GM19372 (cell line): Measurements from ENCODE around the gene TACC2.
"Not testable (repeated sequence)": the region's sequence is repeated elsewhere in the genome, so short reads cannot be mapped to it uniquely, and the experiment has no call there.

Source experiments
- ATAC-seq: cut with Tn5 transposase; IDR thresholded peaks from one replicate; pipeline ENCODE4 v1.9.1; 2021; ENCODE audit warnings: mild to moderate bottlenecking, low read depth, moderate library complexity; ENCODE audit not compliant: unreplicated experiment

The TACC2 gene

DNA sequence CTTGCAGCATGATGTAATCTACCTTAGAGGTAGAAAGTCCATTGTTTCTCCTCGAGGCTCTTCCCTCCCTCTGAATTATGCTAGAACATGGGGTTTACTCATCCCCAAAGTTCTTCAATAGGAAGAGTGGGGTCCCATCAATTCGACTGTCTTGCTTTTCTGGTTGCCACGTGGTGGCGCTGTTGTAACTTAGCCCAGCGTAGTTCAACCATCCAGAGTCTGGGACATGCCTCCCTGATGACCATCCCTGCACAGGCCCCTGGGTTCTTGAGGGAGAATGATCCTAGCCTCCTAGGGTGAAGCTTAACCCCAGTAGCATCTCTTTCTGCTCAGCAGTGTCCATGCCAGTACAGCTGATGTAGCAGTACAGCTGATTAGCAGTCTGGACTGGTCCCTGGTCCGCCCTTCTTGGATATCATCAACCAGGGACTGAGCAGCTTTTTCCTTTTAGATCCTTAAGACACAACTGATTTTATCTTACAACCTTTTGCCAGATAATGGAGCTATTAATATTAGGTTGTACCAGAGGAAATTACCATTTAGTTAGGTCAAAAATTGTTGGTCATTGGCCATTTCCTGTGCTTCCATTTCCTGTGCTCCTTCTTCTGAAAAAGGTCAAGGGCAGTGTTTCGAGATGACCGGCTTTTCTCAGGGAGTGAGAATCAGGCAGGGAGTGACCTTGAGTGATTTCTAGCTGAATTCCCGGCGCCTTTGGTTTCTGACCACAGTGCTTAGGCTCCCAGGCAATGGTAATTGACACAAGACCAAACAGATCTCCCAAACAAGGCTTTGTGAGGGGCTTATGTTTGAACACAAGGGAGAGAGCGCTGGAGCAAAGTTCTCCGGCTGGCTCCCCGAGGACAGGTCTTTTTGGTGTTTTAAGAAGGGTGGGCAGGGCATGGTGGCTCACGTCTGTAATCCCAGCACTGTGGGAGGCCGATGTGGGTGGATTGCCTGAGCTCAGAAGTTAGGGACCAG lies 65.4 kb downstream of the TACC2 start:
- ATAC-seq = no peak

DNA sequence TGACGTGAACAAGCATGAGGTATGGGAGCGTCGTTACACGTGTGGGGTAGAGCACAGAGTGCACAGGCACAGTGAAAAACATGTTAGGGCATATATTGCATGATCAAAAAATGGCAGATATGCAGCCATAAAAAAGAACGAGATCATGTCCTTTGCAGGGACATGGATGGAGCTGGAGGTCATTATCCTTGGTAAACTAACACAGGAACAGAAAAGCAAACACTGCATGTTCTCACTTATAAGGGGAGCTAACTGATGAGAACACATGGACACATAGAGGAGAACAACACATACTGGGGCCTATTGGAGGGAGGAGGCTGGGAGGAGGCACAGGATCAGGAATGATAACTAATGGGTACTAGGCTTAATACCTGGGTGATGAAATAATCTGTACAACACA lies 66.3 kb downstream of the TACC2 start:
- no peak for ATAC-seq

DNA sequence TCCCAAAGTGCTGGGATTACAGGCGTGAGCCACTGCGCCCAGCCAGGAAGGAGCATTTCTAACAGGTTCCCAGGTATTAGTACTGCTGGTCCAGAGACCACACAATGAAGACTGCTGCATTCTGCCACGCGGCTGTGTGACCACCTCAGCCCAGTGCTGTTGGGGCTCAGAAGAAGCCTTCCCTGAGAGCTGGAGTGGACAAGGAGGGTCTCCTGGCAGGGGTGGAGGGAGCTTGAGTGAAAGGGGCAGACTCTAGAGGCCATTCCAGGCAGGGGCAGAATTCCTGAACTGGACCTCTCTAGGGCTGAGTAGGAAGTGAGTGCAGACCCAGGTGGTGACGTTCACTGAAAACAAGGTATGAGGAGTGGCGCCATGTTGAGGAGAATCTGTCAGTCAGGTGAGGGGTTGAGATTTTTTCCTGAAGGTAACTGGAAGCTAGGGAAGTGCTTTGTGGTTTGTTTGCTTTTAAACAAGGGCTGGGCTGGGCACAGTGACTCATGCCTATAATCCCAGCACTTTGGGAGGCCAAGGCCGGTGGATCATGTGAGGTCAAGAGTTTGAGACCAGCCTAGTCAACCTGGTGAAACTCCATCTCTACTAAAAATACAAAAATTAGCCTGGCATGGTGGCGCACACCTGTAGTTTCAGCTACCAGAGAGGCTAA lies 67.6 kb downstream of the TACC2 start:
- ATAC-seq = no peak

DNA sequence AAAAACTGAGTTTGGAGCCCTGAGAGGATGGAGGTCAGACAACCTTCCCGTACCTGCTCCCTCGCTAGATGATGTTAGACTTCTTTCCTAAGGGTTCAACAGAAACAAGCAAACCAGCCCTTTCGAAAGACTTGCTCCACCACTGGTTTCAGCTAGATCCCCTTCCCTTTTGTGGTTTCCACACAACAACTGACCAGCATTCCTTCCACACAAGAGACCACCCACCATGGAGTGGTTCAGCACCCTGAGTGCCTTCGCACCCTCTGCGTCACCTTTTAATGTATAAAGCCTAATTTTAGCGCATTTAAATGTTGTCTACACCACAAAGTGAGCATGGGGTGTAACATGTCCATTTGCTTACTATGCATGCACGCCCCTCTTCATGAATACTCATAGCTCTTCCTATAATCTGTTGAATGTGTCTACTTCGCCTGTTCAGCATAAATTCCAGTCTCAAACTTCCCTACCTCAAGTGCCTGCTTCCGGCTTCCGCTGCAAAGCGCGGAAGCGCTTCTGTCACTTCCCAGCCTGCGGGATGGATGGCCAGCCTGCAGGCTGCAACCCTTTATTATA lies 69.0 kb downstream of the TACC2 start:
- ATAC-seq = no peak

DNA sequence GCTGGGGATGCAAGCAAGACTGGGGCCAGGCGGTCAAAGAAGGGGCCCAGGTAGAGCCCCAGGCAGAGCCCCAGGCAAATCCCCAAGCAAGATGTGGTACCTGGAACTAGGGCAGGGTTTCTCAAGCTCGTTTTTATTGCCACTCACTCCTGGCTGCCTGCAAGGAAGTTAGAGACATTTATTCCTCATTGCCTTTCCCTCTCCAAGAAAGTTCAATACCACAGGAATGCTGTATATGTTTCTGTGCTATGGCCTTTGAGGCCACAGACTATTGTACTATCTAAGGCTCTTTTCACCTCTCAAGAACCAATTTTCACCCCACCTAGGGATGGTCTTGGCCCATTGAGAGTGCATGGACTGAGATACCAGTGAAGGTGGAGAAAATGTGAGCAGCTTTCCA lies 71.3 kb downstream of the TACC2 start:
- ATAC-seq = no peak

DNA sequence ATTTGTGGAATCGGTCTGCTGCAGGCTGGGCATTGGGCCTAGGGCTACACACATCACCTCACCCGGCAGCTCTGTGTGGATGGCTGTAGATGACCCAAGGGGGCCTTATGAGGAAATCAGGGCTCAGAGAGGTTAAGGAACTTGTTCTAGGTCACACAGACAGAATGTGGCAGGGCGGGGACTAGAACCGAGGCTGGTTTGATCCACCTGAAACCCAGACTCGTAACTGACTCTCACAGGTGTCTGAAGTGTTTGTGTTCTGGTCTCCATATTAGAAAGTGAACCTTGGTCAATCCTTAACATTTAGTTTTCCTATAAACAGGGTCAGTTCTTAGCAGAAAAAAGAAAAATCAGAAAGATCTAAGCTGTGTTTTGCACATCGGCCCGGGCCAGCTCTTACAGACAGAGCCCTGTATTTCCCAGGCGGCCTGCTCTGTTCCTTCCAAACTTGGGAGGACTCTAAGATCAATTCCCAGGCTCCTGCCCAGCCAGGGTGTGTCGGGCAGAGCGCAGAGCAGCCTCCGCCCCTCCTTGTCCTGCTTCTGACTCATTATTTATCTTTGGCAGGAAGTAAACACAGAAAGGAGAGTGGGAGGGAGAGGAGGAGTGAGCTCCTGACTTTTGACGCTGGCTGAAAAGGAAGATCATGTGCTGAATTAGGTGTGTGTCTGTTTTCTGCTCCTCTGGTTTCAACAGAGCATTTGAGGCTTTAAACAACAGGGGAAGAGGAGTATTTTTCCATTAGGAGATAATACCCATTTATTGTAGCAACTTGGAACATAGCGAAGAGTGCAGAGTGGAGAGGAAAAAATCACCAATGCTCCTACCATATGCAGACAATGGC lies 74.1 kb downstream of the TACC2 start:
- ATAC-seq = no peak

DNA sequence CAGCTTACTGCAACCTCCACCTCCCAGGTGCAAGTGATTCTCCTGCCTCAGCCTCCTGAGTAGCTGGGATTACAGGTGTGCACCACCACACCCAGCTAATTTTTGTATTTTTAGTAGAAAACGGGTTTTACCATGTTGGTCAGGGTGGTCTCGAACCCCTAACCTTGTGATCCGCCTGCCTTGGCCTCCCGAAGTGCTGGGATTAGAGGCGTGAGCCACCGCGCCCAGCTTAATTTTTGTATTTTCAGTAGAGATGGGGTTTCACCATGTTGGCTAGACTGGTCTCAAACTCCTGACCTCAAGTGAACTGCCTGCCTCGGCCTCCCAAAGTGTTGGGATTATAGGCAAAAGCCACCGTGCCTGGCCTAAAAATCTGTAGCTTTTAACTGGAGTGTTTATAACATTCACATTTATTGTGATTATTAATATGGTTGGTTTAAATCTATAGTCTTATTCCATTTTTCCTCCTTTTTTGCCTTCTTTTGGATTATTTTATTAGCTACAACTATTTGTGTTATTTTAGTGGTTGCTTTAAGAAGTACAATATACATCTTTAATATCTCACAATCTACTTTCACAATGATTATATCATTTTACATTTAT lies 77.5 kb downstream of the TACC2 start:
- ATAC-seq = not testable (repeated sequence)

DNA sequence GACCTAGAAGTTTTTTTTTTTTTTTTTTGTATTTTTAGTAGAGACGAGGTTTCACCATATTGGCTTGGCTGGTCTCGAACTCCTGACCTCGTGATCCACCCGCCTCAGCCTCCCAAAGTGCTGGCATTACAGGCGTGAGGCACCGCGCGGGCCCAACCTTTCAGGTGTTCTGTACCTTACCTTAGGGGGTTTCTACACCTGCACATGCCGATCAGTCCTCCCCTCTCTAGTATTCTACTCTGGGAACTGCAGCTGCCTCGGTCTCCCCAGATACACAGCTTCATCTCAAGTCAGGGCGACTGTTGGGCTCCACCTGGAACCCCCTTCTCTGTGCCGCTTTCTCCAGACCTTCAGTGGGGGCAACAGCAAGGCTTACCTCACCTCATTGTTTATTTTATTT lies 79.9 kb downstream of the TACC2 start:
- ATAC-seq = no peak

DNA sequence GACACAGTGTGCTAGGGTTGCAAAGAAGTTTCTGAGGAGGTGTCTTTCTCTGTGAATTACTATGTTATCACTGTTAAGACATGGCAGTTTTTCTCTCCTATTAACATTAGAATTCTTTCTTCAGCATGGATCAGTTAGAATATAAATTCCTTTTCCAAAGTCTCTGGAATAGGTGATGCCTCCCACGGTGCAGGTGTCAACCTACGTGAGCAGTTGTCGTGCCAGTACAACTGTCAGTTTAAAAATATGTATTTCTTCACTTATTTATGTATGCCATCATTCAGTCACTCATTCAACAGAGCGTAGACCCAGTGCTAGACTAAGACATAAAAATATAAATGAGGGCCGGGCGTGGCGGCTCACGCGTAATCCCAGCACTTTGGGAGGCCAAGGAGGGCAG lies 83.5 kb downstream of the TACC2 start:
- no peak for ATAC-seq

DNA sequence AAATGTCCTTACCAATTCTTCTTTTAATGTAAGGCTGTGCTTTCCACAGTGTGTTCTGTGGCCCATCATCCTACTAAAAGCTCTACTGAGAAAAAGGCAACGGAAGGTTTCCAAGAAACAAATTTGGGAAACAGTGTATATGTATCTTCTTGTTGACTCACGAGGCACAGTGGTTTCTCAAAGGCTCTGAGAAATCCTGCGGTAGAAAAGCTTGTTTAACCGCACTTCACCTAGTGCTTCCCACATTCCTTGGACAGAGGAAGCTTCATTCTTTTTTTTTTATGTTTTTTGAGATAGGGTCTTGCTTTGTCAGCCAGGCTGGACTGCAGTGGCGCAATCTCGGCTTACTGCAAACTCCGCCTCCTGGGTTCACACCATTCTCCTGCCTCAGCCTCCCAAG lies 84.5 kb downstream of the TACC2 start:
- ATAC-seq = no peak

DNA sequence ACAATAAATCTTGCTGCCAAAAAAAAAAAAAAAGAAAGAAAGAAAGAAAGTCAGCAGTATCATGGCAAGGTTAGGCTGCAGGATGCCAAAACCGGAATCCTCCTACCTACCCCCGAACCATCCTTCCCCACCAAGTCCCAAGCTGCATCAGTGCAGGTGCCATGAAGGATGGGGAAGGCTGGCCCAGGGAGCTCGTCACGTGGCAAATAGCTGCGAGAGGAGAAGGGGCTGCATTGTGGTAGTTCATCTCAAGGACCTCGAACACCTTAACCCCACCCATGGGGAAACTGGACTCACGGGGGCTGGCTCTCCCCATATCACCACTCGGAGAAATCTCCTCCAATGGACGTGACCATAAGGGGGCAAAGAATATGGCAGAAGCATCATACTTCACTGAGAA lies 86.2 kb downstream of the TACC2 start:
- no peak for ATAC-seq

DNA sequence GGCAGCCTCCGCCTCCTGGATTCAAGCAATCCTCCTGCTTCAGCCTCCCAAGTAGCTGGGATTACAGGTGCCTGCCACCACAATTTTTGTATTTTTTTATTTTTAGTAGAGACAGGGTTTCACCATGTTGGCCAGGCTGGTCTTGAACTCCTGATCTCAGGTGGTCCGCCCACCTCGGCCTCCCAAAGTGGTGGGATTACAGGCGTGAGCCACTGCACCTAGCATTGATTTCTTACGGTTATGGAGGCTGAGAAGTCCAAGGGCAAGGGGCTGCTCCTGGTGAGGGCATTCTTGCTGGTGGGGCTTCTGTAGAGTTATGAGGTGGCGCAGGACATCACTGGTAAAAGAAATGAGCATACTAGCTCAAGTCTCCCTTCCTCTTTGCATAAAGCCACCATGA lies 86.9 kb downstream of the TACC2 start:
- ATAC-seq = not testable (repeated sequence)

DNA sequence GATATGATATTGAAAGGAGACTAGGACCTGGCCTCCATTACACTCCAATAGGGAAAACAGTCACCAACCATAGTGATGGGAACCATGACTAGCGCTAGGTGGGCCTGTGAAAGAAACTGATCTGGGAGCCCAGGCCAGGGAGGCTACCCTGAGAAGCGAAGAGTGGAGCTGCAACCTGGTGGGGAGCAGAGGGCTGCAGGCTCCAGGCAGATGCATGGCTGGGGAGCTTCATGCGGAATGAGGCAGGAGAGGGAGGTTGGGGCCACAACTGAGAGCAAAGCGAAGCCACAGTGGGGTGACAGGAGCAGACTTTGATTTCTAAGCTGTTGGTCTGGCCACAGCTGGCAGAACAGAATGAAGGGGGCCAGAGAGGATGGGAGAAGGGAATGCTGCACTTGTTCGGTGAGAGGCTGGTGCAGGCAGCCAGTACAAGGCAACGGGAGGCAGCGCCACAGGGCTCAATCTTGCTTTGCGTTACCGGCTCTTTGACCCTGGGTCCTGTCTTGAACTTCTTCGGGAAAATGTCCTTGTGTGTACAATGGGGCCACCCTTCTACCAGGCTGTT lies 88.4 kb downstream of the TACC2 start:
- ATAC-seq = no peak

DNA sequence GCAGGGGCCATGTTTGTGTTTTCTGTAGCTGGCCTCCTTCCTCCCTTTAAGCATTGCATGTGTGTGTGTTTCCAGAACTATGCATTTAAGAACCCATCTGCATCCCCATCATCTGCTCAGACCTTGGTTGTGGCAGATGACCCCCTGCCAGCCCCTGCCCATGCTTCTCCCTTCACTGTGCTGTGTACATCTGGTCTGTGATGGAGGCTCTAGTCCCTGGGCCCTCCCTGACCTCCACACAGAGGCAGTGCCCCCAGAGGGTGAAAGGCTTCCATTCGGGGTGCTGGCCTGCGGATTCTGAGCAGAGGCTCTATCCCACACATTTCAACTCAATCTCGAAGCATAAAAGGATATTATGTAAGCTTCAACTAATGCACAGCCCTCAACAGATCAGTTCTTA lies 89.4 kb downstream of the TACC2 start:
- no peak for ATAC-seq

DNA sequence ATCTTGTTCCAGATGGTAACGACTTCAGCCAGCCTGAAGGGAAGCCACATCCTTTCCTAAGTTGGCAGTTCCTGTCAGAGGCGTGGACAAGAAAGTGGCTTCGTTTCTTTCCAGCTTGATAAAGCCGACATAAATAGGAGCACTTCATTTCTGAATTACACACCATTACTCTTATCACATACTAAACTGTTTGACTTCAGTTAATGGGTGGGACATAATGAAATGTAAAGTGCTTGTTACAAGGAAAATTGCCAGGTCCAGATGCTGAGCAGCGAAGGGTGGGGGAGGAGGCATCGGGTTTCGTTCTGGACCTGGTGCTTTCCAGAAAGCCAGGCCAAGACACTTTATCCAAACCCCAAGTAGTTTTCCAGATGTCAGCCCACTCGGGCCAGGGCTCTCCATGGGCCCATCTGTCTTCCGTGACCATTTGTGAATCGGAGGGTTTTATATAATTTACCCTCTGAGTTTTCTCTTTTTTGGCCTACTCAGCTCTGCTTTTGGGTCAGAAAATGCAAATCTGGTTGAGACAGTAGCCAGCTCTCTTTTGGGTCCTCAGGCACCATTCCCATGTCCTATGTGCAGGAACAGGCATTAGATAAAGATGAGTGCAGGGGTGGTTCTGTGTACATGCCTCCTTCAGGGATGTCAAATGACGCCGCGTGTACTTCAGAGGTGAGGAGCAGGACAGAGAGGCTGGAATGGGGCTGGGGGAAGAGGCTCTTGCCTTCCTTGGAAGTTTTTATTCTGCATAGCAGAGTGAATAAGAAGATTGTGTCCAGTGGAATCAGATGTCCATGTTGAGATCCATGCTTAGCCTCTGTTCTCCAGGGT lies 90.2 kb downstream of the TACC2 start:
- ATAC-seq = no peak

DNA sequence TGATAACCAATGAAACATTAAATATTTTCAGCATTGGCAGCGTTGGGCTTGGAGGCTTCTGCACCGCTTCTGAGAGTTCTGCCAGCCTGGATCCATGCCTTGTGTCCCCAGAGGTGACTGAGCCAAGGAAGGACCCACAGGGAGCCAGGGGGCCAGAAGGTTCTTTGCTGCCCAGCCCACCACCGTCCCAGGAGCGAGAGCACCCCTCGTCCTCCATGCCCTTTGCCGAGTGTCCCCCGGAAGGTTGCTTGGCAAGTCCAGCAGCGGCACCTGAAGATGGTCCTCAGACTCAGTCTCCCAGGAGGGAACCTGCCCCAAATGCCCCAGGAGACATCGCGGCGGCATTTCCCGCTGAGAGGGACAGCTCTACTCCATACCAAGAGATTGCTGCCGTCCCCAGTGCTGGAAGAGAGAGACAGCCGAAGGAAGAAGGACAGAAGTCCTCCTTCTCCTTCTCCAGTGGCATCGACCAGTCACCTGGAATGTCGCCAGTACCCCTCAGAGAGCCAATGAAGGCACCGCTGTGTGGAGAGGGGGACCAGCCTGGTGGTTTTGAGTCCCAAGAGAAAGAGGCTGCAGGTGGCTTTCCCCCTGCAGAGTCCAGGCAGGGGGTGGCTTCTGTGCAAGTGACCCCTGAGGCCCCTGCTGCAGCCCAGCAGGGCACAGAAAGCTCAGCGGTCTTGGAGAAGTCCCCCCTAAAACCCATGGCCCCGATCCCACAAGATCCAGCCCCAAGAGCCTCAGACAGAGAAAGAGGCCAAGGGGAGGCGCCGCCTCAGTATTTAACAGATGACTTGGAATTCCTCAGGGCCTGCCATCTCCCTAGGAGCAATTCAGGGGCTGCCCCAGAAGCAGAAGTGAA lies 93.9 kb downstream of the TACC2 start:
- no peak for ATAC-seq

DNA sequence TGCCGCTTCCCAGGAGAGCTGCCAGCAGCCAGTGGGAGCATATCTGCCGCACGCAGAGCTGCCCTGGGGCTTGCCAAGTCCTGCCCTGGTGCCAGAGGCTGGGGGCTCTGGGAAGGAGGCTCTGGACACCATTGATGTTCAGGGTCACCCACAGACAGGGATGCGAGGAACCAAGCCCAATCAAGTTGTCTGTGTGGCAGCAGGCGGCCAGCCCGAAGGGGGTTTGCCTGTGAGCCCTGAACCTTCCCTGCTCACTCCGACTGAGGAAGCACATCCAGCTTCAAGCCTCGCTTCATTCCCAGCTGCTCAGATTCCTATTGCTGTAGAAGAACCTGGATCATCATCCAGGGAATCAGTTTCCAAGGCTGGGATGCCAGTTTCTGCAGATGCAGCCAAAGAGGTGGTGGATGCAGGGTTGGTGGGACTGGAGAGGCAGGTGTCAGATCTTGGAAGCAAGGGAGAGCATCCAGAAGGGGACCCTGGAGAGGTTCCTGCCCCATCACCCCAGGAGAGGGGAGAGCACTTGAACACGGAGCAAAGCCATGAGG lies 94.6 kb downstream of the TACC2 start:
- ATAC-seq = no peak
